ENCODE measurements around the gene SLC16A9. TPM values are rescaled to one million over a fixed set of nuclear protein-coding genes. Genes with fewer than 3 reads are reported as not detected.

Gene SLC16A9
- total RNA-seq, 1 experiment from 2014 or later = 4.1 TPM

DNA sequence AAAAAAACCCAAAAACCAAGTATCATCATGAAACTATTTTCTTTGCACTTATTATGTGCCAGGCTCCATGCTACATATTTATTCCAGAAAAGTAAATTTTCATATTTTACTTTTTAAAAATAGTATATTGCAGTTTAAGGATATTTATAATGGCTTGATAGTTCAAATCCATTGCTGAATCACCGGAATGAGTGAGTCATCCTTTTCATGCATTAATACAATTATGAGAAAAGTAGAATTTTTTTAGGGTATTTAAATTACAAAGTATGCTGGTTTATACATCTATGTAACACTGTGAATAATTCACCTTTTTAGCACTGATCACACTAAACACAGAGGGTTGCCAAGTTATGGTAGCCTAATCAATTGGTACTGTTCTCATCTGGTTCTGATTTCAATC, 54.3 kb downstream of the SLC16A9 start:
- H3T11ph ChIP-seq (ENCODE audit: low read length) = no peak overlapping the region
- no peak overlapping the region for H3K14ac ChIP-seq (ENCODE audit: insufficient read depth, low read length)
- no peak overlapping the region for H3K18ac ChIP-seq (ENCODE audit: insufficient read length, low read depth, low read length)
- no peak overlapping the region for H2BK5ac ChIP-seq (ENCODE audit: insufficient read length, low read length)
- H3K27ac Mint-ChIP-seq = no peak overlapping the region
- no peaks in the 10 kb centered on the region for H3K27me3 Mint-ChIP-seq (ENCODE audit: low read depth)
- no peak overlapping the region for H2BK20ac ChIP-seq (ENCODE audit: low read depth, low read length, poor library complexity, severe bottlenecking)
- no peak overlapping the region for H4K5ac ChIP-seq (ENCODE audit: insufficient read length, low read depth, low read length)
- no peaks in the 10 kb centered on the region for H3K23me2 ChIP-seq (ENCODE audit: insufficient read length, low read depth, low read length, poor library complexity, severe bottlenecking)
- no peaks in the 10 kb centered on the region for H3K9me3 ChIP-seq (ENCODE audit: control insufficient read depth, low read depth, low read length)
- no peaks in the 10 kb centered on the region for H4K20me1 ChIP-seq (ENCODE audit: control insufficient read depth, insufficient read depth, insufficient read length)
- DNase-seq = no peak
- H3K23ac ChIP-seq (ENCODE audit: insufficient read length, low read depth, low read length) = no peak overlapping the region
- no peaks in the 10 kb centered on the region for H3K27me3 ChIP-seq (ENCODE audit: insufficient read depth, low read length)
- no CpG with 5 or more reads among the region's 1 CpG for WGBS (ENCODE audit: extremely low coverage, insufficient read length, low lambda C conversion rate)
- no peak overlapping the region for H4K8ac ChIP-seq (replicated peaks; ENCODE audit: insufficient read length, low read depth, low read length)
- H3K4ac ChIP-seq (ENCODE audit: low read depth, low read length) = no peak overlapping the region
- no peak overlapping the region for H2BK120ac ChIP-seq (ENCODE audit: low read depth, low read length, poor library complexity, severe bottlenecking)
- no peak overlapping the region for H4K91ac ChIP-seq (ENCODE audit: insufficient read length, low read depth, low read length)
- no peak overlapping the region for H2BK15ac ChIP-seq (ENCODE audit: low read depth, low read length)
- no peaks in the 10 kb centered on the region for H3K9me3 Mint-ChIP-seq
- H3K79me2 ChIP-seq (ENCODE audit: insufficient read depth, low read length) = no peaks in the 10 kb centered on the region
- no peak overlapping the region for H2AK5ac ChIP-seq (ENCODE audit: insufficient read length, low read length)
- no peak overlapping the region for H3K56ac ChIP-seq (ENCODE audit: insufficient read length, low read depth, low read length)
- H2AFZ ChIP-seq (ENCODE audit: low read length) = no peak overlapping the region
- no peak overlapping the region for H2BK12ac ChIP-seq (ENCODE audit: insufficient read length, low read depth, low read length)
- no peak overlapping the region for H3K9ac ChIP-seq (ENCODE audit: extremely low read depth, insufficient read length, low read length)
- H3K4me2 ChIP-seq (ENCODE audit: insufficient read depth, insufficient read length, low read length) = no peak overlapping the region
- H3K4me1 Mint-ChIP-seq = peaks cover 15 to 23% of the 10 kb centered on the region in 2 experiments
- peaks cover 0 to 30% (median 3%) of the 10 kb centered on the region in 3 experiments; a peak in 3 of 7 replicates for H3K36me3 Mint-ChIP-seq (ENCODE audit: insufficient read depth in 1 of 3, low read depth in 3 of 3)
- no peaks in the 10 kb centered on the region for H3K79me1 ChIP-seq (ENCODE audit: insufficient read depth, low read depth, low read length, poor library complexity, severe bottlenecking)
- peaks cover 3% of the 10 kb centered on the region; the same call in 1 of the 2 replicates for H3K4me1 ChIP-seq (ENCODE audit: insufficient read depth, low read length)
- H3K27ac ChIP-seq (ENCODE audit: insufficient read length, low read depth, low read length) = no peak overlapping the region
- TF ChIP-seq, protein P1, sequence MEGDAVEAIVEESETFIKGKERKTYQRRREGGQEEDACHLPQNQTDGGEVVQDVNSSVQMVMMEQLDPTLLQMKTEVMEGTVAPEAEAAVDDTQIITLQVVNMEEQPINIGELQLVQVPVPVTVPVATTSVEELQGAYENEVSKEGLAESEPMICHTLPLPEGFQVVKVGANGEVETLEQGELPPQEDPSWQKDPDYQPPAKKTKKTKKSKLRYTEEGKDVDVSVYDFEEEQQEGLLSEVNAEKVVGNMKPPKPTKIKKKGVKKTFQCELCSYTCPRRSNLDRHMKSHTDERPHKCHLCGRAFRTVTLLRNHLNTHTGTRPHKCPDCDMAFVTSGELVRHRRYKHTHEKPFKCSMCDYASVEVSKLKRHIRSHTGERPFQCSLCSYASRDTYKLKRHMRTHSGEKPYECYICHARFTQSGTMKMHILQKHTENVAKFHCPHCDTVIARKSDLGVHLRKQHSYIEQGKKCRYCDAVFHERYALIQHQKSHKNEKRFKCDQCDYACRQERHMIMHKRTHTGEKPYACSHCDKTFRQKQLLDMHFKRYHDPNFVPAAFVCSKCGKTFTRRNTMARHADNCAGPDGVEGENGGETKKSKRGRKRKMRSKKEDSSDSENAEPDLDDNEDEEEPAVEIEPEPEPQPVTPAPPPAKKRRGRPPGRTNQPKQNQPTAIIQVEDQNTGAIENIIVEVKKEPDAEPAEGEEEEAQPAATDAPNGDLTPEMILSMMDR (conservative IDR thresholded peaks at IDR 0.05) = no peak
- no peak overlapping the region for H3K4me3 Mint-ChIP-seq

All from H9 (cell line).